Neural cell (in vitro differentiated cells): ENCODE measurements around the gene CEP97. TPM values are rescaled to one million over a fixed set of nuclear protein-coding genes. Genes with fewer than 3 reads are reported as not detected.
"Not testable (repeated sequence)": the region's sequence is repeated elsewhere in the genome, so short reads cannot be mapped to it uniquely, and the experiment has no call there.

Experiments used
- H2AFZ ChIP-seq: fragments of 200-600, 300-800 bp; sonication (generic), shearing (Covaris generic); 2 replicates; pipeline ENCODE4 v1.6.0; 2014; ENCODE audit warnings: low read depth, mild to moderate bottlenecking, antibody characterized with exemption, low read length, moderate library complexity
- H3F3A ChIP-seq: fragments of 200-600 bp; shearing (Covaris generic); 2 replicates; pipeline ENCODE4 v1.6.1; 2016; ENCODE audit warnings: mild to moderate bottlenecking, moderate library complexity, mixed read lengths, antibody characterized with exemption, low read length; ENCODE audit not compliant: insufficient read depth, poor library complexity, severe bottlenecking
- H3K27ac ChIP-seq: fragments of 200-600, 300-800 bp; sonication (generic), shearing (Covaris generic); 2 replicates; pipeline ENCODE4 v1.5.1; 2014; ENCODE audit warnings: mild to moderate bottlenecking, low read length, moderate library complexity
- H3K27me3 ChIP-seq: fragments of 300-800, 200-600 bp; sonication (generic), shearing (Covaris generic); 2 replicates; pipeline ENCODE4 v1.6.0; 2014; ENCODE audit warnings: mild to moderate bottlenecking, low read depth, low read length, moderate library complexity; ENCODE audit not compliant: insufficient read depth
- H3K36me3 ChIP-seq: fragments of 300-800, 200-600 bp; sonication (generic), shearing (Covaris generic); 2 replicates; pipeline ENCODE4 v1.5.1; 2014; ENCODE audit warnings: mild to moderate bottlenecking, antibody characterized with exemption, low read length, moderate library complexity; ENCODE audit not compliant: insufficient read depth
- H3K4me2 ChIP-seq: fragments of 300-800, 200-600 bp; sonication (generic), shearing (Covaris generic); 2 replicates; pipeline ENCODE4 v1.6.0; 2014; ENCODE audit warnings: mild to moderate bottlenecking, low read length
- H3K4me3 ChIP-seq: fragments of 300-800, 200-600 bp; sonication (generic), shearing (Covaris generic); 2 replicates; pipeline ENCODE4 v1.5.1; 2014; ENCODE audit warnings: mild to moderate bottlenecking, low read length, moderate library complexity
- H3K79me2 ChIP-seq: fragments of 200-600 bp; shearing (Covaris generic); replicated peaks from 2 replicates; pipeline ENCODE4 v1.6.0; 2014; ENCODE audit warnings: mild to moderate bottlenecking, low read length, moderate library complexity; ENCODE audit not compliant: insufficient read depth
- H3K9ac ChIP-seq: fragments of 300-800, 200-600 bp; sonication (generic), shearing (Covaris generic); 2 replicates; pipeline ENCODE4 v1.6.1; 2016; ENCODE audit warnings: mild to moderate bottlenecking, low read length, mixed read lengths
- H3K9me2 ChIP-seq: fragments of 200-600 bp; shearing (Covaris generic); 2 replicates; pipeline ENCODE4 v1.6.1; 2016; ENCODE audit warnings: mild to moderate bottlenecking, low read length, mixed read lengths; ENCODE audit not compliant: insufficient read depth
- H3K9me3 ChIP-seq: fragments of 200-600, 300-800 bp; sonication (generic), shearing (Covaris generic); 2 replicates; pipeline ENCODE4 v1.6.1; 2016; ENCODE audit warnings: mild to moderate bottlenecking, mixed run types, low read length, moderate library complexity, mixed read lengths
- H4K20me1 ChIP-seq: fragments of 200-600 bp; shearing (Covaris generic); 2 replicates; pipeline ENCODE4 v1.6.1; 2016; ENCODE audit warnings: mild to moderate bottlenecking, mixed run types; ENCODE audit not compliant: insufficient read depth
- CTCF ChIP-seq: fragments of 450-650 bp; IDR thresholded peaks from 2 replicates; pipeline ENCODE4 v1.5.1; 2014; ENCODE audit warnings: antibody characterized with exemption, mild to moderate bottlenecking, moderate library complexity; ENCODE audit not compliant: poor library complexity, severe bottlenecking
- EP300 ChIP-seq: fragments of 450-650 bp; conservative IDR thresholded peaks from 2 replicates; pipeline ENCODE4 v1.6.1; 2014; ENCODE audit warnings: antibody characterized with exemption, mild to moderate bottlenecking, moderate library complexity; ENCODE audit not compliant: poor library complexity, severe bottlenecking
- MXI1 ChIP-seq: fragments of 450-650 bp; conservative IDR thresholded peaks from 2 replicates; pipeline ENCODE4 v1.6.1; 2014; ENCODE audit warnings: antibody characterized with exemption, mild to moderate bottlenecking; ENCODE audit not compliant: poor library complexity, severe bottlenecking
- POLR2AphosphoS5 ChIP-seq: IDR thresholded peaks from 2 replicates; pipeline ENCODE4 v1.6.1; 2012
- RAD21 ChIP-seq: fragments of 450-650 bp; conservative IDR thresholded peaks from 2 replicates; pipeline ENCODE4 v1.6.1; 2014; ENCODE audit warnings: antibody characterized with exemption, mild to moderate bottlenecking, moderate library complexity
- REST ChIP-seq: IDR thresholded peaks from 2 replicates; pipeline ENCODE4 v1.6.1; 2012; ENCODE audit warnings: borderline replicate concordance
- SMC3 ChIP-seq: fragments of 450-650 bp; conservative IDR thresholded peaks from 2 replicates; pipeline ENCODE4 v1.6.1; 2014; ENCODE audit warnings: antibody characterized with exemption, mild to moderate bottlenecking, moderate library complexity; ENCODE audit not compliant: poor library complexity
- TAF1 ChIP-seq: IDR thresholded peaks from 2 replicates; pipeline ENCODE4 v1.6.1; 2012; ENCODE audit warnings: low read depth
- polyA plus RNA-seq: library from polyadenylated mRNA; depleted of rRNA; stranded (reverse); fragments of >200 nt; gene quantifications from 2 replicates; pipeline ENCODE4 v1.2.3, GENCODE V29; 2014

CEP97 gene
- polyA plus RNA-seq, 1 donor from 2014 or later, result 52.9 TPM

GRCh38 chr3:101690972-101691371 lies 33.4 kb upstream of the CEP97 start:
- Histone ChIP-seq H3K9me2 (no peaks in the 10 kb centered on the region), H3K4me2 (no peak overlapping the region), H3K9ac (no peak overlapping the region), H3K27me3 (no peaks in the 10 kb centered on the region), H3K4me3 (no peak overlapping the region), H4K20me1 (no peaks in the 10 kb centered on the region), H3K27ac (no peak overlapping the region), H3K9me3 (no peaks in the 10 kb centered on the region), H3K36me3 (no peaks in the 10 kb centered on the region), H2AFZ (no peak overlapping the region), H3K79me2 (peaks cover 7% of the 10 kb centered on the region), H3F3A (no peaks in the 10 kb centered on the region)
- TF ChIP-seq RAD21 (no peak), MXI1 (no peak), TAF1 (no peak), POLR2AphosphoS5 (no peak), CTCF (no peak), REST (no peak), EP300 (no peak), SMC3 (no peak)

GRCh38 chr3:101691685-101692671 lies 32.4 kb upstream of the CEP97 start:
- H2AFZ ChIP-seq, H3K9me3 ChIP-seq, H3K9ac ChIP-seq, H3K4me3 ChIP-seq, H3K27ac ChIP-seq, H3K36me3 ChIP-seq, H3K4me2 ChIP-seq, H3K27me3 ChIP-seq, H3K79me2 ChIP-seq, H3K9me2 ChIP-seq, H3F3A ChIP-seq, H4K20me1 ChIP-seq: not testable (repeated sequence)

GRCh38 chr3:101693540-101693939 lies 30.9 kb upstream of the CEP97 start:
- H3K9ac ChIP-seq, H3K79me2 ChIP-seq, H2AFZ ChIP-seq, H3F3A ChIP-seq, H3K27ac ChIP-seq, H3K4me2 ChIP-seq, H3K4me3 ChIP-seq, H3K27me3 ChIP-seq, H3K9me3 ChIP-seq, H4K20me1 ChIP-seq, H3K9me2 ChIP-seq, H3K36me3 ChIP-seq: not testable (repeated sequence)
- peak; percentile 42 for TF ChIP-seq CTCF

- H2AFZ ChIP-seq, H3K27ac ChIP-seq, H3F3A ChIP-seq, H3K79me2 ChIP-seq, H4K20me1 ChIP-seq, H3K9me2 ChIP-seq, H3K4me2 ChIP-seq, H3K27me3 ChIP-seq, H3K9ac ChIP-seq, H3K36me3 ChIP-seq, H3K4me3 ChIP-seq, H3K9me3 ChIP-seq: not testable (repeated sequence)
These were observed 29.6 kb upstream of the CEP97 start for GRCh38 chr3:101694836-101695235.
